Choroid plexus epithelial cell (primary cell): ENCODE data around the gene RGS14.

Experiments
- DNase-seq: peaks from one replicate; pipeline ENCODE4 v3.0.0-alpha.2; 2010; ENCODE audit warnings: low read depth
- H3K4me3 ChIP-seq: 2 replicates; pipeline ENCODE4 v1.5.1; 2011; ENCODE audit warnings: low read depth, mild to moderate bottlenecking, control low read depth, low read length, moderate library complexity
- CTCF ChIP-seq: conservative IDR thresholded peaks from 2 replicates; pipeline ENCODE4 v1.5.1; 2011; ENCODE audit warnings: low read depth, mild to moderate bottlenecking, control low read depth, inconsistent platforms, low read length, moderate library complexity

Gene RGS14

GRCh38 chr5:177376107-177376506, 18.4 kb downstream of the RGS14 start:
- peak; percentile 6 for DNase-seq
- no peak overlapping the region for H3K4me3 ChIP-seq
- TF ChIP-seq CTCF = no peak

GRCh38 chr5:177377851-177378776, 20.4 kb downstream of the RGS14 start:
- TF ChIP-seq CTCF = no peak
- peak; percentile 21 for DNase-seq
- no peak overlapping the region for H3K4me3 ChIP-seq

GRCh38 chr5:177378884-177379883, 21.5 kb downstream of the RGS14 start:
- TF ChIP-seq CTCF = no peak
- peak; percentile 93 for DNase-seq
- H3K4me3 ChIP-seq = no peak overlapping the region

- no peak overlapping the region for H3K4me3 ChIP-seq
- no peak for TF ChIP-seq CTCF
- DNase-seq = no peak
Measured at GRCh38 chr5:177380805-177381126, 23.0 kb downstream of the RGS14 start.

- TF ChIP-seq CTCF = peak; percentile 61
- peak; percentile 56 for DNase-seq
- H3K4me3 ChIP-seq = no peak overlapping the region
Measured at GRCh38 chr5:177382423-177383029, 24.8 kb downstream of the RGS14 start.

GRCh38 chr5:177383181-177383580, 25.5 kb downstream of the RGS14 start:
- DNase-seq = no peak
- TF ChIP-seq CTCF = no peak
- H3K4me3 ChIP-seq = no peak overlapping the region
